ENCODE measurements around the gene TMPRSS12.
"Not testable (repeated sequence)": the region's sequence is repeated elsewhere in the genome, so short reads cannot be mapped to it uniquely, and the experiment has no call there.

TMPRSS12 gene

GRCh38 chr12:50926932-50927331 is 84.2 kb downstream of the TMPRSS12 start:
- DNase-seq, result not testable (repeated sequence)

GRCh38 chr12:50927356-50927755 is 84.6 kb downstream of the TMPRSS12 start:
- DNase-seq, result no peak

GRCh38 chr12:50927766-50928224 is 85.1 kb downstream of the TMPRSS12 start:
- no peak for DNase-seq

- no peak for DNase-seq
These were observed 85.7 kb downstream of the TMPRSS12 start for GRCh38 chr12:50928392-50928791.

GRCh38 chr12:50929831-50930230 is 87.1 kb downstream of the TMPRSS12 start:
- DNase-seq, result no peak

- not testable (repeated sequence) for DNase-seq
These were observed 87.8 kb downstream of the TMPRSS12 start for GRCh38 chr12:50930477-50930876.

- DNase-seq, result no peak
These were observed 90.1 kb downstream of the TMPRSS12 start for GRCh38 chr12:50932787-50933280.

- DNase-seq, result no peak
These were observed 90.9 kb downstream of the TMPRSS12 start for GRCh38 chr12:50933459-50934124.

- no peak for DNase-seq
These were observed 91.7 kb downstream of the TMPRSS12 start for GRCh38 chr12:50934371-50934851.

- no peak for DNase-seq
These were observed 92.5 kb downstream of the TMPRSS12 start for GRCh38 chr12:50934981-50935807.

- DNase-seq, result no peak
These were observed 94.2 kb downstream of the TMPRSS12 start for GRCh38 chr12:50936821-50937530.

Measured in NCI-H524 (cell line).